Effector memory CD8-positive, alpha-beta T cell (primary cell): ENCODE data around the gene SNX9.

ENCODE experiments used
- ATAC-seq: fragments of 150-1000 bp; cut with Tn5 transposase; replicated peaks from 2 replicates; pipeline ENCODE4 v1.10.0; 2021; ENCODE audit warnings: mild to moderate bottlenecking, moderate library complexity
- DNase-seq, 3 experiments: peaks; one replicate each; pipeline ENCODE4 v3.0.0; 2021
- H3K27ac Mint-ChIP-seq, 2 donors: one replicate each; pipeline ENCODE4 v1.8.0; 2022; ENCODE audit warnings: mild to moderate bottlenecking in 2 of 2, mixed read lengths in 2 of 2, moderate library complexity in 2 of 2
- H3K27me3 Mint-ChIP-seq, 2 donors: one replicate each; pipeline ENCODE4 v1.8.0; 2022; ENCODE audit warnings: mixed read lengths in 2 of 2
- H3K36me3 Mint-ChIP-seq: one replicate; pipeline ENCODE4 v1.8.0; 2022; ENCODE audit warnings: mild to moderate bottlenecking, moderate library complexity, mixed read lengths; ENCODE audit not compliant: insufficient read depth
- H3K4me1 Mint-ChIP-seq, 2 donors: one replicate each; pipeline ENCODE4 v1.8.0; 2022; ENCODE audit warnings: low read depth in 2 of 2, mixed read lengths in 2 of 2
- H3K4me3 Mint-ChIP-seq, 2 donors: one replicate each; pipeline ENCODE4 v1.8.0; 2022; ENCODE audit warnings: mild to moderate bottlenecking in 2 of 2, mixed read lengths in 2 of 2, moderate library complexity in 2 of 2
- H3K9me3 Mint-ChIP-seq, 2 donors: one replicate each; pipeline ENCODE4 v1.8.0; 2022; ENCODE audit warnings: mixed read lengths in 2 of 2

SNX9 gene

GRCh38 chr6:157808405-157808950, 14.6 kb upstream of the SNX9 start:
- Mint-ChIP-seq H3K4me1 (peaks cover 0 to 3% of the 10 kb centered on the region in 2 donors), H3K27ac (no peak overlapping the region), H3K4me3 (no peak overlapping the region), H3K27me3 (peaks cover 8 to 21% of the 10 kb centered on the region in 2 donors), H3K36me3 (no peaks in the 10 kb centered on the region), H3K9me3 (peaks cover 0 to 3% of the 10 kb centered on the region in 2 donors)
- DNase-seq (no peak), ATAC-seq (no peak)

- H3K4me1 Mint-ChIP-seq: peaks cover 0 to 3% of the 10 kb centered on the region in 2 donors
- DNase-seq (no peak), ATAC-seq (no peak)
- no peaks in the 10 kb centered on the region for H3K36me3 Mint-ChIP-seq
- H3K27ac Mint-ChIP-seq: no peak overlapping the region
- H3K27me3 Mint-ChIP-seq: peaks cover 8 to 21% of the 10 kb centered on the region in 2 donors
- H3K4me3 Mint-ChIP-seq: no peak overlapping the region
- peaks cover 0 to 3% of the 10 kb centered on the region in 2 donors for H3K9me3 Mint-ChIP-seq
Observed at GRCh38 chr6:157809613-157810012, 13.4 kb upstream of the SNX9 start.

GRCh38 chr6:157811137-157811475, 11.9 kb upstream of the SNX9 start:
- no peaks in the 10 kb centered on the region for H3K36me3 Mint-ChIP-seq
- no peaks in the 10 kb centered on the region for H3K4me1 Mint-ChIP-seq
- H3K27ac Mint-ChIP-seq: no peak overlapping the region
- ATAC-seq (no peak), DNase-seq (no peak)
- H3K27me3 Mint-ChIP-seq: peaks cover 0 to 14% of the 10 kb centered on the region in 2 donors
- H3K9me3 Mint-ChIP-seq: peaks cover 0 to 3% of the 10 kb centered on the region in 2 donors
- no peak overlapping the region for H3K4me3 Mint-ChIP-seq

- DNase-seq (no peak), ATAC-seq (no peak)
- Mint-ChIP-seq H3K27ac (no peak overlapping the region), H3K9me3 (peaks cover 0 to 3% of the 10 kb centered on the region in 2 donors), H3K27me3 (peaks cover 0 to 14% of the 10 kb centered on the region in 2 donors), H3K36me3 (no peaks in the 10 kb centered on the region), H3K4me1 (no peaks in the 10 kb centered on the region), H3K4me3 (no peak overlapping the region)
Observed at GRCh38 chr6:157811476-157812173, 11.4 kb upstream of the SNX9 start.

GRCh38 chr6:157812425-157813171, 10.4 kb upstream of the SNX9 start:
- Mint-ChIP-seq H3K27me3 (peaks cover 0 to 6% of the 10 kb centered on the region in 2 donors), H3K4me3 (no peak overlapping the region), H3K36me3 (no peaks in the 10 kb centered on the region), H3K27ac (no peak overlapping the region), H3K4me1 (no peaks in the 10 kb centered on the region), H3K9me3 (peaks cover 0 to 3% of the 10 kb centered on the region in 2 donors)
- ATAC-seq (no peak), DNase-seq (no peak)

- H3K4me1 Mint-ChIP-seq: no peaks in the 10 kb centered on the region
Observed at GRCh38 chr6:157813191-157813590, 9.9 kb upstream of the SNX9 start.

GRCh38 chr6:157813750-157814455, 9.1 kb upstream of the SNX9 start:
- no peak for DNase-seq
- Mint-ChIP-seq H3K4me3 (no peak overlapping the region), H3K27ac (no peak overlapping the region), H3K27me3 (peaks cover 0 to 6% of the 10 kb centered on the region in 2 donors), H3K4me1 (no peaks in the 10 kb centered on the region), H3K9me3 (no peaks in the 10 kb centered on the region), H3K36me3 (no peaks in the 10 kb centered on the region)
- no peak for ATAC-seq

More at GRCh38 chr6:157813191-157813590, 9.9 kb upstream of the SNX9 start:
- Mint-ChIP-seq H3K27ac (no peak overlapping the region), H3K27me3 (peaks cover 0 to 6% of the 10 kb centered on the region in 2 donors), H3K36me3 (no peaks in the 10 kb centered on the region), H3K9me3 (peaks cover 0 to 3% of the 10 kb centered on the region in 2 donors), H3K4me3 (no peak overlapping the region)
- ATAC-seq (no peak), DNase-seq (no peak)

- no peak for DNase-seq
- no peak overlapping the region for H3K27ac Mint-ChIP-seq
- H3K27me3 Mint-ChIP-seq: peaks cover 0 to 6% of the 10 kb centered on the region in 2 donors
- H3K4me1 Mint-ChIP-seq: no peaks in the 10 kb centered on the region
- no peak overlapping the region for H3K4me3 Mint-ChIP-seq
- no peaks in the 10 kb centered on the region for H3K36me3 Mint-ChIP-seq
- H3K9me3 Mint-ChIP-seq: no peaks in the 10 kb centered on the region
- ATAC-seq: no peak
Observed at GRCh38 chr6:157814883-157815282, 8.2 kb upstream of the SNX9 start.

- ATAC-seq: no peak
- Mint-ChIP-seq H3K4me1 (peaks cover 13 to 16% of the 10 kb centered on the region in 2 donors), H3K27me3 (peaks cover 6 to 13% of the 10 kb centered on the region in 2 donors), H3K36me3 (peaks cover 8% of the 10 kb centered on the region), H3K27ac (peak overlapping the region; percentile 86 to 89), H3K4me3 (peak overlapping the region; percentile 76 to 84), H3K9me3 (no peaks in the 10 kb centered on the region)
- DNase-seq: no peak
Observed at GRCh38 chr6:157821342-157822033, 1.6 kb upstream of the SNX9 start.

GRCh38 chr6:157822245-157823000, 623 bp upstream of the SNX9 start:
- Mint-ChIP-seq H3K4me3 (peak overlapping the region; percentile 76 to 84), H3K4me1 (peaks cover 13 to 16% of the 10 kb centered on the region in 2 donors), H3K27me3 (peaks cover 6 to 13% of the 10 kb centered on the region in 2 donors), H3K36me3 (peaks cover 8% of the 10 kb centered on the region), H3K9me3 (no peaks in the 10 kb centered on the region), H3K27ac (peak overlapping the region; percentile 86 to 89)
- ATAC-seq: peak; percentile 42
- peak in 2 of 3 experiments; percentile 11 to 16 for DNase-seq

GRCh38 chr6:157823528-157824370, 703 bp downstream of the SNX9 start:
- Mint-ChIP-seq H3K9me3 (no peaks in the 10 kb centered on the region), H3K4me3 (peak overlapping the region; percentile 88 to 90), H3K4me1 (peaks cover 13 to 16% of the 10 kb centered on the region in 2 donors), H3K36me3 (peaks cover 8% of the 10 kb centered on the region), H3K27ac (peak overlapping the region; percentile 91 to 93), H3K27me3 (peaks cover 6 to 13% of the 10 kb centered on the region in 2 donors)
- ATAC-seq (peak; percentile 48), DNase-seq (peak; percentile 39 to 43 (median 41))
